Stimulated activated CD8-positive, alpha-beta memory T cell treated with anti-CD3 and anti-CD28 coated beads, Interleukin-7, amount 100 ng/mL, for 24 hours (primary cell): ENCODE data around the gene TRIM8.

Experiments
- DNase-seq: peaks from one replicate; pipeline ENCODE4 v3.0.0-alpha.2; 2020; ENCODE audit warnings: low read depth

The TRIM8 gene

GRCh38 chr10:102616066-102616770, 28.1 kb upstream of the TRIM8 start:
- DNase-seq, result no peak

- DNase-seq, result no peak
Observed at GRCh38 chr10:102617041-102617440, 27.2 kb upstream of the TRIM8 start.

GRCh38 chr10:102617816-102618215, 26.5 kb upstream of the TRIM8 start:
- no peak for DNase-seq

- DNase-seq, result no peak
Observed at GRCh38 chr10:102619281-102619981, 24.8 kb upstream of the TRIM8 start.

- no peak for DNase-seq
Observed at GRCh38 chr10:102620138-102620590, 24.1 kb upstream of the TRIM8 start.

GRCh38 chr10:102620591-102621442, 23.5 kb upstream of the TRIM8 start:
- DNase-seq, result no peak

- DNase-seq, result no peak
Observed at GRCh38 chr10:102621443-102622325, 22.6 kb upstream of the TRIM8 start.

- DNase-seq, result no peak
Observed at GRCh38 chr10:102624094-102624493, 20.2 kb upstream of the TRIM8 start.

GRCh38 chr10:102624751-102625645, 19.3 kb upstream of the TRIM8 start:
- DNase-seq, result no peak

- no peak for DNase-seq
Observed at GRCh38 chr10:102626026-102626685, 18.1 kb upstream of the TRIM8 start.

- no peak for DNase-seq
Observed at GRCh38 chr10:102627291-102627735, 17.0 kb upstream of the TRIM8 start.

- DNase-seq, result no peak
Observed at GRCh38 chr10:102627736-102628293, 16.5 kb upstream of the TRIM8 start.

GRCh38 chr10:102628451-102628911, 15.8 kb upstream of the TRIM8 start:
- DNase-seq, result no peak

- no peak for DNase-seq
Observed at GRCh38 chr10:102629661-102630614, 14.3 kb upstream of the TRIM8 start.

- DNase-seq, result no peak
Observed at GRCh38 chr10:102630663-102631062, 13.6 kb upstream of the TRIM8 start.

- DNase-seq, result no peak
Observed at GRCh38 chr10:102631525-102632393, 12.5 kb upstream of the TRIM8 start.

- no peak for DNase-seq
Observed at GRCh38 chr10:102632394-102633111, 11.7 kb upstream of the TRIM8 start.
